Suprapubic skin (tissue), 4 donors: ENCODE results near the gene SMARCD1. TPM values are rescaled to one million over a fixed set of nuclear protein-coding genes. Genes with fewer than 3 reads are reported as not detected.
"Not testable (repeated sequence)": the region's sequence is repeated elsewhere in the genome, so short reads cannot be mapped to it uniquely, and the experiment has no call there.

Source experiments
- DNase-seq, 2 donors: peaks; one replicate each; pipeline ENCODE4 v3.0.0-alpha.2; 2019; ENCODE audit warnings: low spot score in 2 of 2
- H3K27ac ChIP-seq: fragments of 200-600 bp; sonication (generic); one replicate; pipeline ENCODE4 v1.5.1; 2019
- H3K27me3 ChIP-seq: fragments of 200-600 bp; sonication (generic); one replicate; pipeline ENCODE4 v1.5.1; 2019
- H3K36me3 ChIP-seq: fragments of 200-600 bp; sonication (generic); one replicate; pipeline ENCODE4 v1.5.1; 2019
- H3K4me1 ChIP-seq: fragments of 200-600 bp; sonication (generic); one replicate; pipeline ENCODE4 v1.5.1; 2019
- H3K4me3 ChIP-seq: fragments of 200-600 bp; sonication (generic); one replicate; pipeline ENCODE4 v1.5.1; 2019; ENCODE audit warnings: mild to moderate bottlenecking
- H3K9me3 ChIP-seq: fragments of 200-600 bp; sonication (generic); one replicate; pipeline ENCODE4 v1.5.1; 2019
- EP300 ChIP-seq: sonication (generic); formaldehyde crosslinking; IDR thresholded peaks from one replicate; pipeline ENCODE4 v1.6.1; 2017; ENCODE audit warnings: antibody characterized with exemption
- POLR2A ChIP-seq, 2 donors: fragments of 450-650 bp; IDR thresholded peaks; one replicate each; pipeline ENCODE4 v1.6.1; 2017; ENCODE audit warnings: antibody characterized with exemption in 2 of 2, mild to moderate bottlenecking in 2 of 2, moderate library complexity in 2 of 2
- POLR2AphosphoS5 ChIP-seq, 3 donors: sonication (generic); formaldehyde crosslinking; IDR thresholded peaks; one replicate each; pipeline ENCODE4 v1.6.1; 2017; ENCODE audit warnings: antibody characterized with exemption in 3 of 3
- WGBS: methylation state at CpG from one replicate; pipeline ENCODE4 v1.1.5; 2018; 5-methylcytosine and 5-hydroxymethylcytosine counted together
- total RNA-seq, 4 donors: library from RNA; depleted of rRNA; stranded (reverse); fragments of >200 nt; gene quantifications; one replicate each; pipeline ENCODE4 v1.1.0, GENCODE V29; 2016
- TF ChIP-seq, protein P1 (sequence below), 2 donors: fragments of 200-600 bp in 1 of 2; fragments of 450-650 bp in 1 of 2; sonication (generic) in 1 of 2; IDR thresholded peaks; one replicate each; pipeline ENCODE4 v1.5.1; 2016 to 2019; ENCODE audit warnings: antibody characterized with exemption in 2 of 2, mild to moderate bottlenecking in 1 of 2, moderate library complexity in 1 of 2

SMARCD1 gene
- total RNA-seq, 4 donors from 2014 or later = 62.8 to 86.5 (median 69.7) TPM

DNA sequence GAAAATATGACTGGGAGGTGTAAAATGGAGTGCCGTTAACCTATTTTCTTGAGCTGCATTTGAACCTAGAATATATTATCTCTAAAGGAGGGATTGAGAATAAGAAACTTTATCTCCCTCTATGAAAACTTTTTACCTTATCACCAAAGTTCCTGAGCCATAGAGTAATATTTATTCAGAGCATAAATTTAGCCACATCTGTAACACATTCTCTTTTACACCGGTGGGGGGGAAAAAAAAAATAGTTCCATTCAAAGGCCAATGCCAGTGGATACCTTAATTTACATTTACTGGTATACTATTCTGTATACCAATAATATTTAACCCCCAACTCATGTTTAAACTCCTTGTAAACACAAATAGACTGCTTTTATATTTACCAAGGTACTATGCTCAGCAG, 60.3 kb downstream of the SMARCD1 start:
- Histone ChIP-seq H3K4me3 (no peak overlapping the region), H3K27ac (no peak overlapping the region), H3K4me1 (no peaks in the 10 kb centered on the region), H3K27me3 (no peaks in the 10 kb centered on the region), H3K36me3 (peaks cover 17% of the 10 kb centered on the region), H3K9me3 (no peaks in the 10 kb centered on the region)
- 86% methylated on average over 2 of the region's 2 CpGs for WGBS
- no peak for DNase-seq
- TF ChIP-seq EP300 (no peak), POLR2AphosphoS5 (IDR thresholded peaks at IDR 0.05) (no peak), POLR2A (IDR thresholded peaks at IDR 0.05) (no peak)
- TF ChIP-seq, protein P1, sequence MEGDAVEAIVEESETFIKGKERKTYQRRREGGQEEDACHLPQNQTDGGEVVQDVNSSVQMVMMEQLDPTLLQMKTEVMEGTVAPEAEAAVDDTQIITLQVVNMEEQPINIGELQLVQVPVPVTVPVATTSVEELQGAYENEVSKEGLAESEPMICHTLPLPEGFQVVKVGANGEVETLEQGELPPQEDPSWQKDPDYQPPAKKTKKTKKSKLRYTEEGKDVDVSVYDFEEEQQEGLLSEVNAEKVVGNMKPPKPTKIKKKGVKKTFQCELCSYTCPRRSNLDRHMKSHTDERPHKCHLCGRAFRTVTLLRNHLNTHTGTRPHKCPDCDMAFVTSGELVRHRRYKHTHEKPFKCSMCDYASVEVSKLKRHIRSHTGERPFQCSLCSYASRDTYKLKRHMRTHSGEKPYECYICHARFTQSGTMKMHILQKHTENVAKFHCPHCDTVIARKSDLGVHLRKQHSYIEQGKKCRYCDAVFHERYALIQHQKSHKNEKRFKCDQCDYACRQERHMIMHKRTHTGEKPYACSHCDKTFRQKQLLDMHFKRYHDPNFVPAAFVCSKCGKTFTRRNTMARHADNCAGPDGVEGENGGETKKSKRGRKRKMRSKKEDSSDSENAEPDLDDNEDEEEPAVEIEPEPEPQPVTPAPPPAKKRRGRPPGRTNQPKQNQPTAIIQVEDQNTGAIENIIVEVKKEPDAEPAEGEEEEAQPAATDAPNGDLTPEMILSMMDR (IDR thresholded peaks at IDR 0.05) = no peak

- H3K4me1 ChIP-seq = no peaks in the 10 kb centered on the region
- H3K36me3 ChIP-seq = peaks cover 7% of the 10 kb centered on the region
- no peak overlapping the region for H3K4me3 ChIP-seq
- H3K9me3 ChIP-seq = no peaks in the 10 kb centered on the region
- no peaks in the 10 kb centered on the region for H3K27me3 ChIP-seq
- WGBS = 99% methylated on average over 4 of the region's 4 CpGs
- H3K27ac ChIP-seq = no peak overlapping the region
- no peak for DNase-seq
- TF ChIP-seq POLR2A (IDR thresholded peaks at IDR 0.05) = no peak
- TF ChIP-seq, protein P1 (IDR thresholded peaks at IDR 0.05) = no peak
- TF ChIP-seq POLR2AphosphoS5 (IDR thresholded peaks at IDR 0.05) = no peak
- no peak for TF ChIP-seq EP300
Measured at GRCh38 chr12:50147281-50147680, 62.1 kb downstream of the SMARCD1 start.

- H3K9me3 ChIP-seq, H3K4me3 ChIP-seq, DNase-seq, H3K27ac ChIP-seq, H3K27me3 ChIP-seq, H3K4me1 ChIP-seq, H3K36me3 ChIP-seq: not testable (repeated sequence)
- 80% methylated on average over 5 of the region's 6 CpGs for WGBS
Measured at GRCh38 chr12:50148011-50148410, 62.9 kb downstream of the SMARCD1 start.

DNA sequence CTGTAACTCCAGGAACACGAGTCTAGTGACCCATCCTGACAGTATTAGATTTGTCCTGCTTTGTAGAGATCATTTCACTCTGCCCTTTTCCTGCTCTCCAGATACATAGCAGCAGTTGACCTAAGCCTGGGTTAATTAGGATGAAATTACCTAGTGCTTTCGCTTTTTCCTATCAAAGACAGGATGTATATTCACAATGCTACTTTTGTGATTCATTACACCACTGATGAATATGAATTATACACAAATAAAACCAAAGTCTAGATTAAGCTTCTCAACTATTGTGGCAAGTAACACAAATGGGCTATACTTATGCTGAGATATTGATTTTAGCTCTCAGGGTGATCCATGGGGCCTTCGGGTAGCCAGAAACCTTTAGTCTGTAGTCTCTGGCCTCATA, 64.2 kb downstream of the SMARCD1 start:
- no peaks in the 10 kb centered on the region for H3K9me3 ChIP-seq
- 76% methylated on average over 3 of the region's 3 CpGs for WGBS
- DNase-seq = no peak

More for the DNA sequence above, 64.2 kb downstream of the SMARCD1 start:
- Histone ChIP-seq H3K36me3 (no peaks in the 10 kb centered on the region), H3K27me3 (no peaks in the 10 kb centered on the region), H3K4me3 (no peak overlapping the region), H3K4me1 (no peaks in the 10 kb centered on the region), H3K27ac (no peak overlapping the region)
- TF ChIP-seq EP300 = no peak
- TF ChIP-seq POLR2AphosphoS5 (IDR thresholded peaks at IDR 0.05) = no peak
- no peak for TF ChIP-seq POLR2A (IDR thresholded peaks at IDR 0.05)
- TF ChIP-seq, protein P1 (IDR thresholded peaks at IDR 0.05) = no peak

Other genes starting within 250 kb of the SMARCD1 start
- gene BCDIN3D, start 242.2 kb upstream of the SMARCD1 start, total RNA-seq = 1 to 10 TPM; 3.7 to 5.9 (median 4.5) TPM
- gene FAIM2, start 181.4 kb upstream of the SMARCD1 start, total RNA-seq = under 1 TPM in 3 of 4 donors, not detected in 1; 0.38 to 0.65 (median 0.56) TPM
- gene AQP2, start 134.6 kb upstream of the SMARCD1 start, total RNA-seq = under 1 TPM in 1 of 4 donors, not detected in 3; 0.15 TPM
- gene AQP5, start 123.5 kb upstream of the SMARCD1 start, total RNA-seq = 100 to 1,000 TPM; 128 to 258 (median 196) TPM
- not detected for gene AQP6, start 112.4 kb upstream of the SMARCD1 start, total RNA-seq
- gene RACGAP1, start 59.8 kb upstream of the SMARCD1 start, total RNA-seq = 10 to 100 TPM; 13.8 to 20.4 (median 16.2) TPM
- 1 to 10 TPM in 3 of 4 donors, under 1 TPM in 1; 0.59 to 2.2 (median 1.5) TPM for gene ASIC1, start 27.7 kb upstream of the SMARCD1 start, total RNA-seq
- 10 to 100 TPM; 49.5 to 74.5 (median 61.8) TPM for gene GPD1, start 18.7 kb downstream of the SMARCD1 start, total RNA-seq
- gene COX14, start 26.9 kb downstream of the SMARCD1 start, total RNA-seq = 10 to 100 TPM; 29.4 to 45.5 (median 34.6) TPM
- gene CERS5, start 82.0 kb downstream of the SMARCD1 start, total RNA-seq = 10 to 100 TPM; 29.4 to 45.1 (median 38.9) TPM
- gene LIMA1, start 198.2 kb downstream of the SMARCD1 start, total RNA-seq = 100 to 1,000 TPM in 1 of 4 donors, 10 to 100 TPM in 3; 66.6 to 105 (median 89.6) TPM